Muscle layer of colon (tissue), 2 donors: ENCODE measurements around the gene CTNND2.

Experiments used
- H3K27ac ChIP-seq: one replicate; pipeline ENCODE4 v1.7.0; 2013; ENCODE audit warnings: low read depth, mild to moderate bottlenecking, low read length, moderate library complexity
- H3K27me3 ChIP-seq, 2 donors: one replicate each; pipeline ENCODE4 v1.7.0; 2013; ENCODE audit warnings: low read length in 2 of 2, mild to moderate bottlenecking in 2 of 2; ENCODE audit not compliant: insufficient read depth in 2 of 2, control insufficient read depth in 1 of 2
- H3K36me3 ChIP-seq: one replicate; pipeline ENCODE4 v1.7.0; 2013; ENCODE audit warnings: mild to moderate bottlenecking, low read length; ENCODE audit not compliant: insufficient read depth
- H3K4me1 ChIP-seq: one replicate; pipeline ENCODE4 v1.7.0; 2013; ENCODE audit warnings: mild to moderate bottlenecking, low read length; ENCODE audit not compliant: insufficient read depth
- H3K4me3 ChIP-seq, 2 donors: one replicate each; pipeline ENCODE4 v1.7.0; 2013; ENCODE audit warnings: low read length in 2 of 2, low read depth in 1 of 2, mild to moderate bottlenecking in 1 of 2, moderate library complexity in 1 of 2
- H3K9ac ChIP-seq: one replicate; pipeline ENCODE4 v1.7.0; 2013; ENCODE audit warnings: low read length
- H3K9me3 ChIP-seq: one replicate; pipeline ENCODE4 v1.7.0; 2013; ENCODE audit warnings: mild to moderate bottlenecking, low read length
- donor health status: abdominal sarcoma.
- donor health status: Adenocarcinoma of cecum.

Gene CTNND2

DNA sequence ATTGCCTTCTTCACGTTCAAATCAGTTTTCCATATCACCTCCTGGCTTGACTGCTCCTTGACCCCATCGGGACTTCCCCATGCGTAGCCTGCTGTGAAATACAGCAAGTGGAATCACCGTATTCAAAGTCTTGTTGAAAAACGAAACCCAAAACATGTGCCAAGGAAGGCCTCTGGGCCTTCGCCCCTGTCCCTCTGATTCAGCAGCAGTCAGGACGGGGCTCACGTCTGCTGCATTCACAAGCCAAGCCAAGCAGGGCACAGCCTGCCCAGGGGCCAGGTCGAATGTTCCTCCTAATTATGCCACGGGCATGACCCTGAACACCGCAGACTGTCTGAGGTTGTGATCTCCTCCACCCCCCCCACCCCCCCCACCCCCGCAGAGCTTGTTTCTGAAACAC is 960 bp upstream of the CTNND2 start:
- peaks cover 0 to 12% of the 10 kb centered on the region in 2 donors for H3K27me3 ChIP-seq
- H3K27ac ChIP-seq, result no peak overlapping the region
- no peak overlapping the region for H3K9ac ChIP-seq

DNA sequence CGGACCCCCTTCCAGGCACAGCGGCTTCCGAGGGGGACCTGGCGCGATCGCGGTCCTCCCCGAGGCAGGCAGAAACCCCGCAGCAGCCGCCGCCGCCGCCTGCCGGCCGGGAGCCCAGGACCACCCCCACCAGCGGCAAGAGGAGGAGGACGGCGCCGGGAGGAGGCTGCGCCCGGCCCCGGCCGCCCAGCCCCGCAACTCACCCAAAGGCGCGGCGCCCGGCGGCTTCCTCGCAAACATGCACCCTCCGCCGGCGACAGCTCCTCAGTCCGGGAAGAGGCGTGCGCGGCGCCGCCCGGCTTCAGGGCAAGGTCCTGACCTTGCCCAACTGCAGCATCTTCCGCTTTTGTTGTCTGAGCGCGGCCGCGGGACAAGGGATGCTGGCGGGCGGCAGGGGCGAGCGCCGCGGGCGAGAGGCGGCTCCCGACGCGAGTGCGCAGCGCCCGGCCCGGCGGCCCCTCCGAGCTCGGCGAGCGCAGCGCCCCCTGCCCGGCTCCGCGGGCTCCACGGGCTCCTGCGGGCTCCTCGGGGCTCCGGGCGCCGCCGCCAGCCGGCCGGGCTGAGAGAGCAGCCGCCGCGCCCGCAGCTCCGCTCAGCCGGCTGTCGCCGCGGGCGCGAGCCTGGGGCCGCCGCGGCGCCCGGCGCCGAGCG is 507 bp downstream of the CTNND2 start:
- no peak overlapping the region for H3K9ac ChIP-seq
- H3K27me3 ChIP-seq, result peaks cover 0 to 12% of the 10 kb centered on the region in 2 donors

More for the DNA sequence above, 960 bp upstream of the CTNND2 start:
- no peak overlapping the region for H3K4me3 ChIP-seq
- no peaks in the 10 kb centered on the region for H3K4me1 ChIP-seq
- H3K9me3 ChIP-seq, result no peaks in the 10 kb centered on the region
- H3K36me3 ChIP-seq, result no peaks in the 10 kb centered on the region

DNA sequence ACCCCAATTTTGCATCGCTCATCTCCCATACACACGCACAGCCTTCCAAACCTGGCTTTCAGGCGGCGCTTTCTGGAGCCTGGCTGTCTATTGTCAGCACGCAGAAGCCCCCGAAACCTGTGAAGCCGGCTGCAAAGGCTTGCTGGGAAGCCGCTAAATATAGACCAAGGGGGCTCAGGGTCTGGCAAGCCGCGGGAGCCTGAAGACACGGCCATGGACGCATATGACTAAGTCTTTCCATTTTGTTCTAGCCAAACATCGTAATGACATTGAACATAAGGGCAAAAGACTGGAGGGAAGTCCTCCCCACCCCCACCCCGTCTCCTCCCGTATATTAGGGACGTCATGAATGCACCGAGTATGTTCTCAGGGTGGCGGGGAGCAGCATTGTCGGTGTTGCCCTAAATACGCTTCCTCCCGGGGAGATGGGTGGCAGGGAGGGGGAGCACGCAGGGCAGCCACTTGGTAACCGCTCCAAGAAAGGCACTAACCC is 1.1 kb downstream of the CTNND2 start:
- no peak overlapping the region for H3K27ac ChIP-seq
- H3K9ac ChIP-seq, result no peak overlapping the region
- H3K27me3 ChIP-seq, result peaks cover 0 to 12% of the 10 kb centered on the region in 2 donors

More for the DNA sequence above, 507 bp downstream of the CTNND2 start:
- Histone ChIP-seq H3K36me3 (no peaks in the 10 kb centered on the region), H3K4me3 (no peak overlapping the region), H3K4me1 (no peaks in the 10 kb centered on the region), H3K27ac (no peak overlapping the region), H3K9me3 (no peaks in the 10 kb centered on the region)

DNA sequence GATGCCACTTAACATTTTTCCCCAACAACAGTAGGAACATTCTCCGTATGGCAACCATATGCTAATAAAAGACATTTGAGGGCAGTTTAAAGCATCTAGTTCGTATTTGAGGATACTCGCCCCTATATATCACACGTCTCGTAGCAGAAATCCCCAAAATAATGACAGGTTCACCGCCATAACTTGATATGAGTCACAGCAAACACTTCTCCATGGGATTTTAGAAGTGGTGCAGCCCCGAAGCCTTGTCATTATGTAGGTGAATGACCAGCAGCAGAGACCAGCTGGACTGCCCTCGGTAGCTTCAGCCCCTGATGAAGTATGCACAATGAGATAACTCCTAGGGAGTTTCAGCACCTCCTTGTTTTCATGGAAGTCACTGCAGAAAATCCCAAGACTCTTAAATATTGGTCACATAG is 2.0 kb downstream of the CTNND2 start:
- Histone ChIP-seq H3K27me3 (peaks cover 0 to 12% of the 10 kb centered on the region in 2 donors), H3K4me1 (no peaks in the 10 kb centered on the region), H3K36me3 (no peaks in the 10 kb centered on the region), H3K27ac (no peak overlapping the region), H3K9ac (no peak overlapping the region), H3K9me3 (no peaks in the 10 kb centered on the region), H3K4me3 (no peak overlapping the region)

More for the DNA sequence above, 1.1 kb downstream of the CTNND2 start:
- no peaks in the 10 kb centered on the region for H3K4me1 ChIP-seq
- no peaks in the 10 kb centered on the region for H3K9me3 ChIP-seq
- no peaks in the 10 kb centered on the region for H3K36me3 ChIP-seq
- H3K4me3 ChIP-seq, result no peak overlapping the region

DNA sequence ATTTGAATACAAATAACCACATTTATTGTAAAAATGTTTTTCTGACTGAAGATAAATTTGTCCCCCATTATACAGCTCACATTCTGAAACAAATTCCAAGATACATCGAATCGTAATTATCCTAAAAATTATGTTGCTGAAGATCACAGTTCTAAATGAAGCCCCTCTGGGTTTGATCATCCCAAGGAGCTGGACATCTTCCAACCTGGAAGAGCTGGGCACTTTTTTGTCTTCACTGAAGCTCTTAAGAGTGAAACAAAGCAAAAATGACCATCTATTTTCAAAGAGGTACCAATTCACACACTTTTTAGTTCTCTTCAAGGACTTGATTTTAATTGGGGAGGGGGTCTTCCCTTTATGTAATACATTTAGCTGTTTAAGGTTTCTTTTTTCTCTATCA is 5.5 kb downstream of the CTNND2 start:
- Histone ChIP-seq H3K27me3 (peaks cover 0 to 8% of the 10 kb centered on the region in 2 donors), H3K27ac (no peak overlapping the region), H3K9ac (no peak overlapping the region), H3K4me1 (no peaks in the 10 kb centered on the region), H3K4me3 (no peak overlapping the region), H3K9me3 (no peaks in the 10 kb centered on the region), H3K36me3 (no peaks in the 10 kb centered on the region)

DNA sequence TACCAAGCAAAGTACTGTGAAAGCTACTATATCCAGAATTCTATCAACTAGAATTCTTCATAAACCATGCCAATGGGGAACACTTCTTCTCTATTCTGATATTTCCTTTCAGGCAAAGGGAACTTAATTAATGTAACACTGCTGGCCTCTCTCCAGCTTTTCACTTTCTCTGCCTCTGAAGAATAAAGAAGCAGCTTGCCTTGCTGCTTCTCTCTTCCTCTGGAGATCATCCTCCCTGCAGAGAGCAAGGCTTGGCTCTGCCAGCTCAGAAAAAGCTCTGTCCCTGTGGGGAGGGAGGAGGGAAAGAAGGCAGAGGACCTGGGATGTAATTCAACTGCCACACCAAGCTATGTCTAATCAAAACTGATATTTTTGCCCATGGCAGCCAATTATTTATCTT is 6.5 kb downstream of the CTNND2 start:
- H3K4me3 ChIP-seq, result no peak overlapping the region
- no peak overlapping the region for H3K27ac ChIP-seq
- no peaks in the 10 kb centered on the region for H3K27me3 ChIP-seq

DNA sequence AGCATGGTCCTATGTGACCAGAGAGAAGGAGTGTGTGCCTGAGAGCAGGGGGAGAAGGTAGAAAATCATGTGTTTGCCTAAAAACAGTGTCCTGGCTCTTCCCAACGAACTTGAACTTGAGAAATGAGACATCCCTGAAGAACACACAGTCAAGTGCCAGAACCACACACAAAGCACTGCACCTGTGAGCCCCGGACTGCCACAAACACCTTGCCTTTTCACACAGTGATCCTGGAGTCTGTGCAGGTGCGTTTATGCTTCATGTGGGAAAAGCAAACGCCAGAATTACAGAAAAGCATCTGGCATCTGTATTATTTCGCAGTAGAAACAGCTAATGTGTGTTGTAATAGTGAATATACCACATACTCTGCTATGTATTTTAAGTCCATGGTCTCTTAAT is 9.3 kb downstream of the CTNND2 start:
- Histone ChIP-seq H3K4me3 (no peak overlapping the region), H3K4me1 (no peaks in the 10 kb centered on the region), H3K27me3 (no peaks in the 10 kb centered on the region), H3K27ac (no peak overlapping the region), H3K9ac (no peak overlapping the region), H3K9me3 (no peaks in the 10 kb centered on the region), H3K36me3 (no peaks in the 10 kb centered on the region)

More for the DNA sequence above, 6.5 kb downstream of the CTNND2 start:
- Histone ChIP-seq H3K9ac (no peak overlapping the region), H3K4me1 (no peaks in the 10 kb centered on the region), H3K9me3 (no peaks in the 10 kb centered on the region), H3K36me3 (no peaks in the 10 kb centered on the region)

DNA sequence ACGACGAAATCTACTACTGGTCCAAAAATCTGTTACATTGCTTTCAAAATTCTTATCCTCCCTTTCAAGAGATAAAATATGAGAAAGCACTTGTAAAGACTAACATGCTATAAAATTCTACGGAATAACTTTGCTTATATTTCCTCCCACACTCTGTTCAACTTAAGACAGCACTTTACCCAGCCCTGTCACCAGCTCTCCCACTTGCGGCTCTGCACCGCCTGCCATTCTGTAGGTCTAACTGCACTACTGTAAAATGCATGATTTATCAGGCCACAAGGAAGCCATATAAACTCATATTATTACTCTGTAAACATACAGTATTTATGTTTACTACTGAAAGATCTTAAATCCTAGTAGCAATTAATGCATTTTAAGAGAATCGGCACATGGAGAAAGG is 11.4 kb downstream of the CTNND2 start:
- H3K4me3 ChIP-seq, result no peak overlapping the region
- H3K36me3 ChIP-seq, result no peaks in the 10 kb centered on the region
- H3K9ac ChIP-seq, result no peak overlapping the region
- H3K27me3 ChIP-seq, result no peaks in the 10 kb centered on the region
- no peak overlapping the region for H3K27ac ChIP-seq
- no peaks in the 10 kb centered on the region for H3K4me1 ChIP-seq
- H3K9me3 ChIP-seq, result no peaks in the 10 kb centered on the region

DNA sequence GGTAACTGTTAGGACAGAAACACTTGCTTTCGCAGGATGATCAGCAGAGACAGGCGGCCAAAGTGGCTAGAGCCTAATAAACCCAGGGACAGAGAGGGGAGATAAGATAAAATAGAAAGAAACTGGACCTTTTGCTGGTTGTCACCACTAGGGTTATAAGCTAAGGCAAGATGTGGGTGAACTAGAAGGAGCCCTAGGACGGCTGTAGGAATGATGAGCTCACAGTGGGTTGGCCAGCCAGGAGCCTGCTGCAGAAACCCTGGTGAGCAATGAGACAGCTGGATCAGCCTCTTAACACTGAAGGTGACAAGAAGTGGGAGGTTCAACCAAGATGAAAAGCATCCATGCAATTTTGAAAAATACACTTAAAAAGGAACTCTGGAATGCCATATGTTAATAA is 13.5 kb downstream of the CTNND2 start:
- Histone ChIP-seq H3K4me3 (no peak overlapping the region), H3K36me3 (no peaks in the 10 kb centered on the region), H3K27ac (no peak overlapping the region), H3K9ac (no peak overlapping the region), H3K4me1 (no peaks in the 10 kb centered on the region), H3K9me3 (no peaks in the 10 kb centered on the region), H3K27me3 (no peaks in the 10 kb centered on the region)

DNA sequence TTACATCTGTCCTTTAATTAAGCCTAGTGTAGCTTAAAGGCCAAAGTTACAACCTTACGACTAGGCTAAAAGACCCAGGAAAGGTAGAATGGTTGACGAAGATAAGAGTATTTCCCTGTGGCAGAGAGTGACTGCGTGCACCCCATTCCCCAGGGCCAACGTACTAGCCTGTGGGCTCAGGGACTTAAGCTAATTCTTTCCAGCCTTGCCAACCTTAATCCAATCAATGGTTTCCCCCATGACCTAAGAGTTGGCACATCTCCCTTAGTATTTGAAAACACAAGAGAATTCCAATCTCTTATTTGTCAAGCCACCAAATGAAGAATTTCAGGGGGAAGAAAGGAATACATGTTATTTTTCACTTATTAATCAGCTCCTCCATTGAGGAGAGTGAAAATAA is 16.0 kb downstream of the CTNND2 start:
- Histone ChIP-seq H3K9ac (no peak overlapping the region), H3K27me3 (no peaks in the 10 kb centered on the region), H3K4me3 (no peak overlapping the region), H3K4me1 (no peaks in the 10 kb centered on the region), H3K9me3 (no peaks in the 10 kb centered on the region), H3K36me3 (no peaks in the 10 kb centered on the region), H3K27ac (no peak overlapping the region)

DNA sequence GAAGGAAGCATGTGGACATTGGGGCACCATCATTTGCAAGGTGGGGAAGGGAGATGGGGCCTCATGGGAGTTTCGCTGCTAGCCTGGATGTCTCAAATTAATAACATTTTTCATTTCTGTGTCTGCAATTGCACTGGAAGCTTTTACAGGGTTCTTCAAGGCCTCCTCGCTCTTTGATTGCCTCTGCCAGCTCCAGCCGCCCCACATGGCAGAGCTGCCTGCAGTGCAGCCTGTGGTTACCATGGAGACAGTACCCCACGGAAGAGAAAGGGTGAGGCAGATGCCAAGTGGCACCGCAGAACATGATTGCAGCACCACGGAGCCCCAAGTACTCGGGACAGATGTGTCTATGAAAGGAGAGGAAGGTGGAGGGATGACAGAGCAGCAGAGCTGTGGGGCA is 25.4 kb downstream of the CTNND2 start:
- no peak overlapping the region for H3K4me3 ChIP-seq

DNA sequence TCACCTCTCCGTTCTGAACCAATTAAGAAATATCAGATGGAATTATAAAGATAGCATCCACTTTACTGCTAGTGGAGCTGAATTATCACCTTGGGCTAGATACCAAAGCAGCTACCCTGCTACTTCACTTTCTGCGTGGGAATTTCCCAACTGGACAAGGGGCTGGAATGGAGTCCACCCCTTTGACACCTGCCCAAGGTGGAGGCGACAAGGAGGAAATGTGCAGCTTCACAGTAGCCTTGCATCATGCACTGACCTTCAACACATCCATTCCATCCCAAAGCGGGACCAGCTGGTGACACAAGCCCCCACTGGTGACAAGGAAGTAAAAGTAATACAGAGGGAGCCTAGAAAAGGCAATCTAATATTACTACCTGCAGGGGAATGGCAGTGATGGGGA is 30.7 kb downstream of the CTNND2 start:
- Histone ChIP-seq H3K9me3 (no peaks in the 10 kb centered on the region), H3K36me3 (no peaks in the 10 kb centered on the region)

More for the DNA sequence above, 25.4 kb downstream of the CTNND2 start:
- Histone ChIP-seq H3K27ac (no peak overlapping the region), H3K4me1 (no peaks in the 10 kb centered on the region), H3K9me3 (no peaks in the 10 kb centered on the region), H3K27me3 (no peaks in the 10 kb centered on the region), H3K9ac (no peak overlapping the region), H3K36me3 (no peaks in the 10 kb centered on the region)

More for the DNA sequence above, 30.7 kb downstream of the CTNND2 start:
- H3K27ac ChIP-seq, result no peak overlapping the region
- no peaks in the 10 kb centered on the region for H3K4me1 ChIP-seq
- no peak overlapping the region for H3K4me3 ChIP-seq
- no peak overlapping the region for H3K9ac ChIP-seq
- no peaks in the 10 kb centered on the region for H3K27me3 ChIP-seq
